Epithelial cell of esophagus (primary cell): ENCODE data around the gene CLMN.
"Not testable (repeated sequence)": the region's sequence is repeated elsewhere in the genome, so short reads cannot be mapped to it uniquely, and the experiment has no call there.

ENCODE experiments used
- DNase-seq: peaks from one replicate; pipeline ENCODE4 v3.0.0; 2010; ENCODE audit warnings: low read depth
- H3K4me3 ChIP-seq: 2 replicates; pipeline ENCODE4 v1.5.1; 2011; ENCODE audit warnings: mild to moderate bottlenecking, low read length, control low read depth
- CTCF ChIP-seq: IDR thresholded peaks from 2 replicates; pipeline ENCODE4 v1.5.1; 2011; ENCODE audit warnings: low read depth, mild to moderate bottlenecking, low read length, control low read depth, inconsistent platforms; ENCODE audit not compliant: insufficient read depth; ENCODE audit errors: missing control alignments

Gene CLMN

GRCh38 chr14:95290021-95290420, 29.7 kb downstream of the CLMN start:
- no peak for TF ChIP-seq CTCF
- no peak for DNase-seq
- no peak overlapping the region for H3K4me3 ChIP-seq

GRCh38 chr14:95289323-95290010, 30.2 kb downstream of the CLMN start:
- DNase-seq = no peak
- no peak overlapping the region for H3K4me3 ChIP-seq
- TF ChIP-seq CTCF = no peak

- no peak for TF ChIP-seq CTCF
- no peak for DNase-seq
- H3K4me3 ChIP-seq = no peak overlapping the region
Observed at GRCh38 chr14:95288672-95289322, 30.9 kb downstream of the CLMN start.

- no peak for TF ChIP-seq CTCF
- peak; percentile 74 for DNase-seq
- H3K4me3 ChIP-seq = no peak overlapping the region
Observed at GRCh38 chr14:95287176-95287754, 32.4 kb downstream of the CLMN start.

- H3K4me3 ChIP-seq = no peak overlapping the region
- no peak for DNase-seq
- TF ChIP-seq CTCF = no peak
Observed at GRCh38 chr14:95286645-95287044, 33.1 kb downstream of the CLMN start.

GRCh38 chr14:95285566-95285965, 34.1 kb downstream of the CLMN start:
- TF ChIP-seq CTCF = no peak
- no peak overlapping the region for H3K4me3 ChIP-seq
- no peak for DNase-seq

GRCh38 chr14:95283802-95284201, 35.9 kb downstream of the CLMN start:
- DNase-seq, H3K4me3 ChIP-seq: not testable (repeated sequence)

GRCh38 chr14:95282986-95283380, 36.7 kb downstream of the CLMN start:
- not testable (repeated sequence) for H3K4me3 ChIP-seq, DNase-seq
